ENCODE results near the gene TBC1D10A.
A peak's percentile ranks its signal among the peaks of the same experiment; 100 is the strongest.

Gene TBC1D10A

GRCh38 chr22:30287648-30288418, 38.9 kb downstream of the TBC1D10A start:
- Histone ChIP-seq H3K36me3 (ENCODE audit: insufficient read depth) (no peaks in the 10 kb centered on the region), H4K20me1 (ENCODE audit: insufficient read depth) (no peaks in the 10 kb centered on the region), H2AFZ (ENCODE audit: low read depth) (peak overlapping the region; percentile 64), H3K79me2 (ENCODE audit: insufficient read depth, low read depth) (no peaks in the 10 kb centered on the region), H3K4me1 (ENCODE audit: low read depth, poor library complexity, severe bottlenecking) (peaks cover 35% of the 10 kb centered on the region), H3K4me2 (peak overlapping the region; percentile 93), H3K27ac (no peak overlapping the region), H3K4me3 (IDR thresholded peaks at IDR 0.05; ENCODE audit: insufficient read depth, low read depth, low read length) (no peak overlapping the region), H3K9ac (no peak overlapping the region), H3K27me3 (ENCODE audit: insufficient read depth, low read depth) (no peaks in the 10 kb centered on the region)
- peak; percentile 92 for TF ChIP-seq CTCF (conservative IDR thresholded peaks at IDR 0.05; ENCODE audit: low read depth, low read length)

GRCh38 chr22:30286813-30287647, 39.7 kb downstream of the TBC1D10A start:
- H3K4me3 ChIP-seq (IDR thresholded peaks at IDR 0.05; ENCODE audit: insufficient read depth, low read depth, low read length) = no peak overlapping the region
- H3K4me2 ChIP-seq = peak overlapping the region; percentile 34; the same call in 1 of the 2 replicates
- peaks cover 35% of the 10 kb centered on the region for H3K4me1 ChIP-seq (ENCODE audit: low read depth, poor library complexity, severe bottlenecking)
- H3K27me3 ChIP-seq (ENCODE audit: insufficient read depth, low read depth) = no peaks in the 10 kb centered on the region
- H4K20me1 ChIP-seq (ENCODE audit: insufficient read depth) = no peaks in the 10 kb centered on the region
- H3K79me2 ChIP-seq (ENCODE audit: insufficient read depth, low read depth) = no peaks in the 10 kb centered on the region
- no peaks in the 10 kb centered on the region for H3K36me3 ChIP-seq (ENCODE audit: insufficient read depth)
- peak; percentile 78 for TF ChIP-seq CTCF (conservative IDR thresholded peaks at IDR 0.05; ENCODE audit: low read depth, low read length)
- peak overlapping the region; percentile 64; the same call in 1 of the 2 replicates for H2AFZ ChIP-seq (ENCODE audit: low read depth)
- no peak overlapping the region for H3K9ac ChIP-seq
- no peak overlapping the region for H3K27ac ChIP-seq

- H4K20me1 ChIP-seq (ENCODE audit: insufficient read depth) = no peaks in the 10 kb centered on the region
- no peak overlapping the region for H3K4me2 ChIP-seq
- H2AFZ ChIP-seq (ENCODE audit: low read depth) = no peak overlapping the region
- no peak overlapping the region for H3K27ac ChIP-seq
- no peaks in the 10 kb centered on the region for H3K79me2 ChIP-seq (ENCODE audit: insufficient read depth, low read depth)
- peaks cover 34% of the 10 kb centered on the region for H3K4me1 ChIP-seq (ENCODE audit: low read depth, poor library complexity, severe bottlenecking)
- no peak overlapping the region for H3K4me3 ChIP-seq (IDR thresholded peaks at IDR 0.05; ENCODE audit: insufficient read depth, low read depth, low read length)
- H3K9ac ChIP-seq = no peak overlapping the region
- H3K27me3 ChIP-seq (ENCODE audit: insufficient read depth, low read depth) = no peaks in the 10 kb centered on the region
- no peaks in the 10 kb centered on the region for H3K36me3 ChIP-seq (ENCODE audit: insufficient read depth)
- TF ChIP-seq CTCF (conservative IDR thresholded peaks at IDR 0.05; ENCODE audit: low read depth, low read length) = no peak
Observed at GRCh38 chr22:30286331-30286730, 40.4 kb downstream of the TBC1D10A start.

GRCh38 chr22:30285846-30286200, 40.9 kb downstream of the TBC1D10A start:
- no peak overlapping the region for H3K4me3 ChIP-seq (IDR thresholded peaks at IDR 0.05; ENCODE audit: insufficient read depth, low read depth, low read length)
- H3K79me2 ChIP-seq (ENCODE audit: insufficient read depth, low read depth) = no peaks in the 10 kb centered on the region
- no peak overlapping the region for H3K9ac ChIP-seq
- H3K4me2 ChIP-seq = no peak overlapping the region
- H4K20me1 ChIP-seq (ENCODE audit: insufficient read depth) = no peaks in the 10 kb centered on the region
- H2AFZ ChIP-seq (ENCODE audit: low read depth) = no peak overlapping the region
- no peaks in the 10 kb centered on the region for H3K36me3 ChIP-seq (ENCODE audit: insufficient read depth)
- H3K4me1 ChIP-seq (ENCODE audit: low read depth, poor library complexity, severe bottlenecking) = peaks cover 28% of the 10 kb centered on the region
- H3K27me3 ChIP-seq (ENCODE audit: insufficient read depth, low read depth) = no peaks in the 10 kb centered on the region
- no peak overlapping the region for H3K27ac ChIP-seq
- no peak for TF ChIP-seq CTCF (conservative IDR thresholded peaks at IDR 0.05; ENCODE audit: low read depth, low read length)

Measured in KMS-11 (cell line).